HEK293 (cell line): ENCODE data around the gene CABLES2.

Experiments used
- CTCF ChIA-PET: fragments of 350-600 bp; formaldehyde crosslinking; extraction: SDS; loops from one replicate; lab custom pipeline; 2021; ENCODE audit warnings: antibody characterized with exemption; lab: Yijun Ruan, JAX
- POLR2A ChIA-PET: fragments of 300-600 bp; formaldehyde crosslinking; extraction: SDS; loops from one replicate; lab custom pipeline; 2020; ENCODE audit warnings: antibody characterized with exemption, inconsistent platforms; lab: Yijun Ruan, JAX
- H3K27ac ChIP-seq: fragments of 200-500 bp; sonication (Bioruptor generic); 2 replicates; pipeline ENCODE4 v1.5.1; 2014; ENCODE audit warnings: low read depth, low read length, control low read depth, inconsistent platforms; ENCODE audit errors: extremely low read depth
- H3K36me3 ChIP-seq, 2 experiments: fragments of 200-500 bp in 1 of 2; sonication (Bioruptor generic) in 1 of 2; 1 replicate in 1 of 2; 2 replicates in 1 of 2; pipeline ENCODE4 v1.5.1; 2014 to 2017; ENCODE audit warnings: inconsistent platforms in 2 of 2, low read length in 2 of 2; ENCODE audit not compliant: control insufficient read depth in 2 of 2, insufficient read depth in 1 of 2
- H3K4me1 ChIP-seq: fragments of 200-500 bp; sonication (Bioruptor generic); 2 replicates; pipeline ENCODE4 v1.5.1; 2014; ENCODE audit warnings: mild to moderate bottlenecking, low read length, inconsistent platforms; ENCODE audit not compliant: control insufficient read depth, insufficient read depth
- H3K4me3 ChIP-seq: 2 replicates; pipeline ENCODE4 v1.5.1; 2011; ENCODE audit warnings: low read depth, mild to moderate bottlenecking, control low read depth, low read length, moderate library complexity
- H3K9me3 ChIP-seq: fragments of 200-500 bp; sonication (Bioruptor generic); 2 replicates; pipeline ENCODE4 v1.5.1; 2014; ENCODE audit warnings: low read depth, low read length, inconsistent platforms; ENCODE audit not compliant: control insufficient read depth, insufficient read depth
- ELK4 ChIP-seq: IDR thresholded peaks from 2 replicates; pipeline ENCODE4 v1.6.1; 2011; ENCODE audit warnings: mild to moderate bottlenecking, low read depth, low read length, borderline replicate concordance
- GLI2 ChIP-seq: fragments of 450-650 bp; formaldehyde crosslinking; IDR thresholded peaks from 2 replicates; pipeline ENCODE4; 2017; ENCODE audit warnings: missing biosample characterization, missing genetic modification characterization, low read depth, borderline replicate concordance
- HIC1 ChIP-seq: fragments of 450-650 bp; formaldehyde crosslinking; IDR thresholded peaks from 2 replicates; pipeline ENCODE4 v1.5.1; 2016; ENCODE audit warnings: missing biosample characterization, missing genetic modification characterization
- HOXA7 ChIP-seq: sonication (generic); formaldehyde crosslinking; IDR thresholded peaks from 2 replicates; pipeline ENCODE4 v1.8.1; 2022; ENCODE audit warnings: missing genetic modification reagents, borderline replicate concordance
- MZF1 ChIP-seq: fragments of 450-650 bp; formaldehyde crosslinking; IDR thresholded peaks from 2 replicates; pipeline ENCODE4 v1.5.1; 2017; ENCODE audit warnings: missing biosample characterization, missing genetic modification characterization, borderline replicate concordance
- OSR2 ChIP-seq: fragments of 450-650 bp; formaldehyde crosslinking; IDR thresholded peaks from 2 replicates; pipeline ENCODE4 v1.5.1; 2016; ENCODE audit warnings: missing biosample characterization, missing genetic modification characterization
- PRDM4 ChIP-seq: fragments of 450-650 bp; formaldehyde crosslinking; IDR thresholded peaks from 2 replicates; pipeline ENCODE4 v1.5.1; 2017; ENCODE audit warnings: missing biosample characterization, missing genetic modification characterization
- ZBTB6 ChIP-seq: fragments of 450-650 bp; formaldehyde crosslinking; IDR thresholded peaks from 2 replicates; pipeline ENCODE4 v1.5.1; 2017; ENCODE audit warnings: missing biosample characterization, missing genetic modification characterization
- ZBTB7A ChIP-seq: fragments of 450-650 bp; formaldehyde crosslinking; IDR thresholded peaks from 2 replicates; pipeline ENCODE4 v1.5.1; 2016; ENCODE audit warnings: low read depth, missing biosample characterization, missing genetic modification characterization
- ZFHX2 ChIP-seq: fragments of 450-650 bp; formaldehyde crosslinking; conservative IDR thresholded peaks from 2 replicates; pipeline ENCODE4 v1.5.1; 2016; ENCODE audit warnings: missing biosample characterization, missing genetic modification characterization
- ZFP3 ChIP-seq: fragments of 450-650 bp; formaldehyde crosslinking; IDR thresholded peaks from 2 replicates; pipeline ENCODE4 v1.5.1; 2016; ENCODE audit warnings: low read depth, missing biosample characterization, missing genetic modification characterization
- ZNF112 ChIP-seq: fragments of 450-650 bp; formaldehyde crosslinking; IDR thresholded peaks from 2 replicates; pipeline ENCODE4 v1.5.0; 2017; ENCODE audit warnings: missing biosample characterization, missing genetic modification characterization
- ZNF16 ChIP-seq: fragments of 450-650 bp; formaldehyde crosslinking; IDR thresholded peaks from 2 replicates; pipeline ENCODE4 v1.5.1; 2016; ENCODE audit warnings: low read depth, missing biosample characterization, missing genetic modification characterization
- ZNF266 ChIP-seq: fragments of 450-650 bp; formaldehyde crosslinking; IDR thresholded peaks from 2 replicates; pipeline ENCODE4 v1.5.1; 2016; ENCODE audit warnings: missing biosample characterization, missing genetic modification characterization, low read depth
- ZNF302 ChIP-seq: fragments of 450-650 bp; formaldehyde crosslinking; IDR thresholded peaks from 2 replicates; pipeline ENCODE4 v1.5.1; 2016; ENCODE audit warnings: missing biosample characterization, missing genetic modification characterization, low read depth
- ZNF362 ChIP-seq: fragments of 450-650 bp; formaldehyde crosslinking; IDR thresholded peaks from 2 replicates; pipeline ENCODE4 v1.5.1; 2016; ENCODE audit warnings: missing biosample characterization, missing genetic modification characterization
- ZNF37A ChIP-seq: fragments of 450-650 bp; IDR thresholded peaks from 2 replicates; pipeline ENCODE4 v1.5.1; 2018; ENCODE audit warnings: missing biosample characterization, missing genetic modification characterization
- ZNF423 ChIP-seq: fragments of 450-650 bp; formaldehyde crosslinking; IDR thresholded peaks from 2 replicates; pipeline ENCODE4 v1.5.1; 2016; ENCODE audit warnings: missing biosample characterization, missing genetic modification characterization
- ZNF501 ChIP-seq: fragments of 450-650 bp; formaldehyde crosslinking; IDR thresholded peaks from 2 replicates; pipeline ENCODE4 v1.5.1; 2016; ENCODE audit warnings: missing biosample characterization, missing genetic modification characterization
- ZNF560 ChIP-seq: fragments of 450-650 bp; formaldehyde crosslinking; IDR thresholded peaks from 2 replicates; pipeline ENCODE4 v1.5.1; 2017; ENCODE audit warnings: missing biosample characterization, missing genetic modification characterization, borderline replicate concordance
- ZNF561 ChIP-seq: fragments of 450-650 bp; IDR thresholded peaks from 2 replicates; pipeline ENCODE4 v1.5.1; 2018; ENCODE audit warnings: missing biosample characterization, missing genetic modification characterization, borderline replicate concordance
- ZSCAN4 ChIP-seq: fragments of 450-650 bp; formaldehyde crosslinking; IDR thresholded peaks from 2 replicates; pipeline ENCODE4 v1.5.1; 2017; ENCODE audit warnings: missing biosample characterization, missing genetic modification characterization

CABLES2 gene

GRCh38 chr20:62377615-62378178 is 29.4 kb downstream of the CABLES2 start (continued):
- TF ChIP-seq HOXA7 (CRISPR knock-in tag) (no peak), ZNF501 (no peak), ZSCAN4 (tag by site-specific recombination) (no peak), ZNF423 (peak; percentile 70; the same call in 1 of the 2 replicates), ZNF561 (no peak), ZNF16 (peak; percentile 14; the same call in 1 of the 2 replicates), OSR2 (no peak), ZBTB6 (tag by site-specific recombination) (no peak)

- Histone ChIP-seq H3K36me3 (peaks cover 0 to 5% of the 10 kb centered on the region in 2 experiments; a peak in 2 of 3 replicates), H3K9me3 (no peaks in the 10 kb centered on the region), H3K4me1 (no peaks in the 10 kb centered on the region; the same call in 1 of the 2 replicates), H3K27ac (no peak overlapping the region), H3K4me3 (no peak overlapping the region)
- CTCF ChIA-PET = interaction anchor here (0.6 kb wide), 1 partner anchor 11 kb away, joined by 3 read pairs; no protein-coding TSS in a partner anchor
- POLR2A ChIA-PET = interaction anchor here (0.5 kb wide), 1 partner anchor 33 kb away, joined by 4 read pairs; no protein-coding TSS in a partner anchor
- TF ChIP-seq GLI2 (no peak), ZNF112 (no peak), ZNF266 (tag by site-specific recombination) (no peak), ZFHX2 (tag by site-specific recombination) (no peak), ZFP3 (tag by site-specific recombination) (no peak), PRDM4 (tag by site-specific recombination) (no peak), ZNF302 (no peak), MZF1 (no peak), ZNF561 (no peak), ZNF560 (tag by site-specific recombination) (no peak), ZNF37A (tag by site-specific recombination) (no peak), ELK4 (no peak), HIC1 (tag by site-specific recombination) (no peak), ZNF362 (tag by site-specific recombination) (no peak), ZBTB7A (tag by site-specific recombination) (no peak)
Measured at GRCh38 chr20:62377064-62377461, 30.0 kb downstream of the CABLES2 start.
